ENCODE measurements around the gene ZNF778.

The ZNF778 gene

DNA sequence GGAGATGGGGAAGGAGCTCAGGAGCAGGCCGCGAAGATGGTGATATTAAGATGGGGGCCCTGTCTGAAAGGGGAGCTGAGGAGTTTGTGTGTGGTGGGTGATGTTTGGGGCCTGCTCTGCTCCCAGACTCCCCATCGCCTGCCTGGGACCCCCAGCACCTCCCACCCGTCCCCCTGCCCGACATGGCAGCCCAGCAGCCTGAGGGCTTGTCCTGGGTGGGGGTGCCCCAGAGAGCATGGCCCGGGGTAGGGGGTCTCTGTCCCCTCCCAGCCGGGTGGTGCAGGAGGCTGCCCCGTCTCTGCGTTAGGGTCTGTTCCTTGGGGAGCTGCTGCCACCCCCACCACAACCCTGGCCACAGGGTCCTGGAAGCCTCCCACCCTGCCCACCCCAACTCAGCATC, 40.8 kb upstream of the ZNF778 start:
- Histone ChIP-seq H3K36me3 (ENCODE audit: low read length) (no peaks in the 10 kb centered on the region), H3K4me3 (ENCODE audit: insufficient read depth, low read length, poor library complexity, severe bottlenecking) (no peak overlapping the region), H3K4me2 (ENCODE audit: low read depth, low read length, poor library complexity, severe bottlenecking) (no peak overlapping the region), H3K79me2 (ENCODE audit: insufficient read depth, low read length) (no peaks in the 10 kb centered on the region), H2AFZ (ENCODE audit: low read depth, low read length, severe bottlenecking) (no peak overlapping the region), H3K9me2 (replicated peaks; ENCODE audit: insufficient read depth, low read length) (no peaks in the 10 kb centered on the region), H3K9me3 (ENCODE audit: insufficient read depth, low read length) (no peaks in the 10 kb centered on the region), H4K20me1 (ENCODE audit: low read depth, low read length) (no peaks in the 10 kb centered on the region), H3F3A (ENCODE audit: insufficient read depth) (no peaks in the 10 kb centered on the region), H3K27ac (ENCODE audit: low read depth, low read length) (no peak overlapping the region), H3K27me3 (ENCODE audit: low read length) (no peaks in the 10 kb centered on the region), H3K9ac (ENCODE audit: low read length) (no peak overlapping the region)
- TF ChIP-seq EZH2phosphoT487 (conservative IDR thresholded peaks at IDR 0.05; ENCODE audit: low read length) = no peak
- TF ChIP-seq, protein P1, sequence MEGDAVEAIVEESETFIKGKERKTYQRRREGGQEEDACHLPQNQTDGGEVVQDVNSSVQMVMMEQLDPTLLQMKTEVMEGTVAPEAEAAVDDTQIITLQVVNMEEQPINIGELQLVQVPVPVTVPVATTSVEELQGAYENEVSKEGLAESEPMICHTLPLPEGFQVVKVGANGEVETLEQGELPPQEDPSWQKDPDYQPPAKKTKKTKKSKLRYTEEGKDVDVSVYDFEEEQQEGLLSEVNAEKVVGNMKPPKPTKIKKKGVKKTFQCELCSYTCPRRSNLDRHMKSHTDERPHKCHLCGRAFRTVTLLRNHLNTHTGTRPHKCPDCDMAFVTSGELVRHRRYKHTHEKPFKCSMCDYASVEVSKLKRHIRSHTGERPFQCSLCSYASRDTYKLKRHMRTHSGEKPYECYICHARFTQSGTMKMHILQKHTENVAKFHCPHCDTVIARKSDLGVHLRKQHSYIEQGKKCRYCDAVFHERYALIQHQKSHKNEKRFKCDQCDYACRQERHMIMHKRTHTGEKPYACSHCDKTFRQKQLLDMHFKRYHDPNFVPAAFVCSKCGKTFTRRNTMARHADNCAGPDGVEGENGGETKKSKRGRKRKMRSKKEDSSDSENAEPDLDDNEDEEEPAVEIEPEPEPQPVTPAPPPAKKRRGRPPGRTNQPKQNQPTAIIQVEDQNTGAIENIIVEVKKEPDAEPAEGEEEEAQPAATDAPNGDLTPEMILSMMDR (IDR thresholded peaks at IDR 0.05; ENCODE audit: insufficient read depth, low read length, poor library complexity, severe bottlenecking) = no peak

- Histone ChIP-seq H3K4me3 (ENCODE audit: insufficient read depth, low read length, poor library complexity, severe bottlenecking) (no peak overlapping the region), H3F3A (ENCODE audit: insufficient read depth) (no peaks in the 10 kb centered on the region), H3K4me2 (ENCODE audit: low read depth, low read length, poor library complexity, severe bottlenecking) (no peak overlapping the region), H3K9me2 (replicated peaks; ENCODE audit: insufficient read depth, low read length) (no peaks in the 10 kb centered on the region), H3K36me3 (ENCODE audit: low read length) (no peaks in the 10 kb centered on the region), H3K27me3 (ENCODE audit: low read length) (no peaks in the 10 kb centered on the region), H2AFZ (ENCODE audit: low read depth, low read length, severe bottlenecking) (no peak overlapping the region), H3K9me3 (ENCODE audit: insufficient read depth, low read length) (no peaks in the 10 kb centered on the region), H3K27ac (ENCODE audit: low read depth, low read length) (no peak overlapping the region), H3K79me2 (ENCODE audit: insufficient read depth, low read length) (no peaks in the 10 kb centered on the region), H4K20me1 (ENCODE audit: low read depth, low read length) (no peaks in the 10 kb centered on the region), H3K9ac (ENCODE audit: low read length) (no peak overlapping the region)
- TF ChIP-seq, protein P1 (IDR thresholded peaks at IDR 0.05; ENCODE audit: insufficient read depth, low read length, poor library complexity, severe bottlenecking) = no peak
- no peak for TF ChIP-seq EZH2phosphoT487 (conservative IDR thresholded peaks at IDR 0.05; ENCODE audit: low read length)
These were observed 40.0 kb upstream of the ZNF778 start for GRCh38 chr16:89177501-89177900.

DNA sequence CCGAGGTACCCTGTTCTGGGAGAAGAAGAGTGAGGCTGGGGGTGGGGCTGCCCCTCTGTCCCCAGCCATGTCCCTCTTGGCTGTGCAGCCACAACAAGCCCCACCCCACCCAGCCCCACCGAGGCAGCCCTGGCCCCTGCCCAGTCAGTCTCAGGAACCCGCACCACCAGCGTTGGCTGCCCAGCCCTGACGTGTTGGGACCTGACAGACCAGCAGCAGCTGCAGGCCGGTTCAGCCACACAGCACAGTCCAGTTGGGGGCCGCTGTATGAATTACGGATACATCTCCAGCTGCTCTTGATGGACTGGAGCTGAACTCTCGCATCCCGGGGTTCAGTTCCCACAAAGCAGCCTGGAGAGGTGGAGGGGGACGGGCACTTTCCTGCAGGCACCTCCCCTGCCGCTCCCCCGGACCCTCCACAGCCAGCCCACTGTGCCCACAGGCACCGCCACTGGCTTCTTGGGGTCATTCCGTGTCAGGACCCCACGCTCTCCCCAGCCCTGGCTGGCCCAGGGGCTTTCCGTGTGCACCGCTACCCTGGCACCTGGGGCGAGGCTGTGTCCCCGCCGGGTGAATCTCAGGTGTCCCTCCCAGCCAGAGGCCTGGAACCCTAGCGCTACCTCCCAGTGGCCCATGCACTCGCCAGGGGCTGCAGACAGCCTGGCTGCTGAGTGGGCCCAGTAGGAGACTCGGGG, 38.9 kb upstream of the ZNF778 start:
- TF ChIP-seq, protein P1 (IDR thresholded peaks at IDR 0.05; ENCODE audit: insufficient read depth, low read length, poor library complexity, severe bottlenecking) = no peak
- TF ChIP-seq EZH2phosphoT487 (conservative IDR thresholded peaks at IDR 0.05; ENCODE audit: low read length) = no peak
- H3K9ac ChIP-seq (ENCODE audit: low read length) = no peak overlapping the region
- H3K36me3 ChIP-seq (ENCODE audit: low read length) = no peaks in the 10 kb centered on the region
- H3K4me3 ChIP-seq (ENCODE audit: insufficient read depth, low read length, poor library complexity, severe bottlenecking) = no peak overlapping the region
- H3K9me2 ChIP-seq (replicated peaks; ENCODE audit: insufficient read depth, low read length) = no peaks in the 10 kb centered on the region
- H3K79me2 ChIP-seq (ENCODE audit: insufficient read depth, low read length) = no peaks in the 10 kb centered on the region
- no peak overlapping the region for H3K4me2 ChIP-seq (ENCODE audit: low read depth, low read length, poor library complexity, severe bottlenecking)
- no peak overlapping the region for H3K27ac ChIP-seq (ENCODE audit: low read depth, low read length)
- H2AFZ ChIP-seq (ENCODE audit: low read depth, low read length, severe bottlenecking) = no peak overlapping the region
- H4K20me1 ChIP-seq (ENCODE audit: low read depth, low read length) = no peaks in the 10 kb centered on the region
- H3K9me3 ChIP-seq (ENCODE audit: insufficient read depth, low read length) = no peaks in the 10 kb centered on the region
- no peaks in the 10 kb centered on the region for H3K27me3 ChIP-seq (ENCODE audit: low read length)
- H3F3A ChIP-seq (ENCODE audit: insufficient read depth) = no peaks in the 10 kb centered on the region
